GM12873 (cell line): ENCODE measurements around the gene HSDL1.

Experiments used
- CTCF ChIP-seq: IDR thresholded peaks from 2 replicates; pipeline ENCODE4 v1.5.1; 2012; ENCODE audit warnings: low read depth, mild to moderate bottlenecking, moderate library complexity, low read length, control low read depth; ENCODE audit not compliant: insufficient read depth; ENCODE audit errors: missing control alignments

Gene HSDL1

GRCh38 chr16:84156342-84156784 is 11.4 kb upstream of the HSDL1 start:
- TF ChIP-seq CTCF, result peak; percentile 18

- no peak for TF ChIP-seq CTCF
These were observed 10.8 kb upstream of the HSDL1 start for GRCh38 chr16:84155771-84156170.

- TF ChIP-seq CTCF, result no peak
These were observed 10.2 kb upstream of the HSDL1 start for GRCh38 chr16:84155226-84155625.

- no peak for TF ChIP-seq CTCF
These were observed 8.8 kb upstream of the HSDL1 start for GRCh38 chr16:84153660-84154214.

- no peak for TF ChIP-seq CTCF
These were observed 5.9 kb upstream of the HSDL1 start for GRCh38 chr16:84150926-84151325.

GRCh38 chr16:84144209-84144858 is 643 bp downstream of the HSDL1 start:
- peak; percentile 33 for TF ChIP-seq CTCF

- no peak for TF ChIP-seq CTCF
These were observed 1.2 kb downstream of the HSDL1 start for GRCh38 chr16:84143784-84144199.

- TF ChIP-seq CTCF, result no peak
These were observed 1.9 kb downstream of the HSDL1 start for GRCh38 chr16:84143081-84143480.
